Rectal smooth muscle tissue (tissue), 1 donor: ENCODE measurements around the gene UBE2L3.
"Not testable (repeated sequence)": the region's sequence is repeated elsewhere in the genome, so short reads cannot be mapped to it uniquely, and the experiment has no call there.

Experiments used
- H3K27ac ChIP-seq: one replicate; pipeline ENCODE4 v1.7.0; 2013; ENCODE audit warnings: low read depth, low read length, inconsistent platforms
- H3K27me3 ChIP-seq: one replicate; pipeline ENCODE4 v1.7.0; 2013; ENCODE audit warnings: low read length; ENCODE audit not compliant: control insufficient read depth, insufficient read depth
- H3K36me3 ChIP-seq: one replicate; pipeline ENCODE4 v1.7.0; 2013; ENCODE audit warnings: low read length; ENCODE audit not compliant: control insufficient read depth, insufficient read depth
- H3K4me1 ChIP-seq: one replicate; pipeline ENCODE4 v1.7.0; 2013; ENCODE audit warnings: low read length; ENCODE audit not compliant: control insufficient read depth, insufficient read depth
- H3K4me3 ChIP-seq: one replicate; pipeline ENCODE4 v1.7.0; 2013; ENCODE audit warnings: low read length
- H3K9ac ChIP-seq: one replicate; pipeline ENCODE4 v1.7.0; 2013; ENCODE audit warnings: low read length

UBE2L3 gene

GRCh38 chr22:21560657-21561056 lies 6.9 kb upstream of the UBE2L3 start:
- H3K36me3 ChIP-seq, H3K4me1 ChIP-seq, H3K4me3 ChIP-seq, H3K27ac ChIP-seq, H3K9ac ChIP-seq, H3K27me3 ChIP-seq: not testable (repeated sequence)

- no peak overlapping the region for H3K9ac ChIP-seq
- no peaks in the 10 kb centered on the region for H3K36me3 ChIP-seq
- peaks cover 6% of the 10 kb centered on the region for H3K4me1 ChIP-seq
- H3K27me3 ChIP-seq = no peaks in the 10 kb centered on the region
- no peak overlapping the region for H3K27ac ChIP-seq
- H3K4me3 ChIP-seq = no peak overlapping the region
Observed at GRCh38 chr22:21563912-21564311, 3.6 kb upstream of the UBE2L3 start.

GRCh38 chr22:21564411-21564810 lies 3.1 kb upstream of the UBE2L3 start:
- no peak overlapping the region for H3K4me3 ChIP-seq
- H3K9ac ChIP-seq = no peak overlapping the region
- no peak overlapping the region for H3K27ac ChIP-seq
- no peaks in the 10 kb centered on the region for H3K36me3 ChIP-seq
- no peaks in the 10 kb centered on the region for H3K27me3 ChIP-seq
- peaks cover 6% of the 10 kb centered on the region for H3K4me1 ChIP-seq

- H3K27ac ChIP-seq = no peak overlapping the region
- H3K4me1 ChIP-seq = peaks cover 11% of the 10 kb centered on the region
- H3K36me3 ChIP-seq = no peaks in the 10 kb centered on the region
Observed at GRCh38 chr22:21568347-21569075, 997 bp downstream of the UBE2L3 start.

GRCh38 chr22:21569076-21569427 lies 1.5 kb downstream of the UBE2L3 start:
- H3K27ac ChIP-seq, H3K9ac ChIP-seq, H3K36me3 ChIP-seq, H3K27me3 ChIP-seq: not testable (repeated sequence)
- Histone ChIP-seq H3K4me1 (peaks cover 11% of the 10 kb centered on the region), H3K4me3 (peak overlapping the region; percentile 56)

More at GRCh38 chr22:21568347-21569075, 997 bp downstream of the UBE2L3 start:
- H3K4me3 ChIP-seq = peak overlapping the region; percentile 56
- H3K27me3 ChIP-seq = no peaks in the 10 kb centered on the region
- peak overlapping the region; percentile 58 for H3K9ac ChIP-seq

GRCh38 chr22:21569459-21570170 lies 2.1 kb downstream of the UBE2L3 start:
- H3K4me3 ChIP-seq = peak overlapping the region; percentile 17
- no peak overlapping the region for H3K9ac ChIP-seq
- H3K36me3 ChIP-seq = no peaks in the 10 kb centered on the region
- no peak overlapping the region for H3K27ac ChIP-seq
- no peaks in the 10 kb centered on the region for H3K27me3 ChIP-seq
- H3K4me1 ChIP-seq = peaks cover 11% of the 10 kb centered on the region

GRCh38 chr22:21570398-21570797 lies 2.9 kb downstream of the UBE2L3 start:
- Histone ChIP-seq H3K27ac (no peak overlapping the region), H3K4me1 (peaks cover 11% of the 10 kb centered on the region), H3K36me3 (no peaks in the 10 kb centered on the region), H3K4me3 (no peak overlapping the region), H3K9ac (no peak overlapping the region), H3K27me3 (no peaks in the 10 kb centered on the region)

GRCh38 chr22:21571679-21572078 lies 4.2 kb downstream of the UBE2L3 start:
- no peak overlapping the region for H3K4me3 ChIP-seq
- H3K9ac ChIP-seq = no peak overlapping the region
- H3K27ac ChIP-seq = no peak overlapping the region
- H3K4me1 ChIP-seq = peaks cover 11% of the 10 kb centered on the region
- H3K36me3 ChIP-seq = no peaks in the 10 kb centered on the region
- no peaks in the 10 kb centered on the region for H3K27me3 ChIP-seq

GRCh38 chr22:21573293-21573734 lies 5.8 kb downstream of the UBE2L3 start:
- no peak overlapping the region for H3K27ac ChIP-seq
- H3K4me1 ChIP-seq = peaks cover 10% of the 10 kb centered on the region
- H3K27me3 ChIP-seq = no peaks in the 10 kb centered on the region
- no peaks in the 10 kb centered on the region for H3K36me3 ChIP-seq
- no peak overlapping the region for H3K4me3 ChIP-seq
- no peak overlapping the region for H3K9ac ChIP-seq

GRCh38 chr22:21573750-21574494 lies 6.4 kb downstream of the UBE2L3 start:
- H3K9ac ChIP-seq = no peak overlapping the region
- peaks cover 6% of the 10 kb centered on the region for H3K4me1 ChIP-seq
- H3K4me3 ChIP-seq = no peak overlapping the region
- H3K36me3 ChIP-seq = no peaks in the 10 kb centered on the region
- no peaks in the 10 kb centered on the region for H3K27me3 ChIP-seq
- H3K27ac ChIP-seq = no peak overlapping the region

GRCh38 chr22:21579474-21579851 lies 11.9 kb downstream of the UBE2L3 start:
- peaks cover 2% of the 10 kb centered on the region for H3K4me1 ChIP-seq

GRCh38 chr22:21580623-21581007 lies 13.1 kb downstream of the UBE2L3 start:
- H3K4me1 ChIP-seq, H3K36me3 ChIP-seq: not testable (repeated sequence)

More at GRCh38 chr22:21579474-21579851, 11.9 kb downstream of the UBE2L3 start:
- Histone ChIP-seq H3K9ac (no peak overlapping the region), H3K27me3 (no peaks in the 10 kb centered on the region), H3K27ac (no peak overlapping the region), H3K36me3 (no peaks in the 10 kb centered on the region), H3K4me3 (no peak overlapping the region)

More at GRCh38 chr22:21580623-21581007, 13.1 kb downstream of the UBE2L3 start:
- not testable (repeated sequence) for H3K27ac ChIP-seq, H3K4me3 ChIP-seq, H3K27me3 ChIP-seq, H3K9ac ChIP-seq
